UCSD-AML1 (cell line): Measurements from ENCODE around the gene ZBTB7C.

Experiments used
- DNase-seq: peaks from one replicate; lab custom pipeline; 2025; ENCODE audit not compliant: unreplicated experiment; lab: John Stamatoyannopoulos, UW

ZBTB7C gene

DNA sequence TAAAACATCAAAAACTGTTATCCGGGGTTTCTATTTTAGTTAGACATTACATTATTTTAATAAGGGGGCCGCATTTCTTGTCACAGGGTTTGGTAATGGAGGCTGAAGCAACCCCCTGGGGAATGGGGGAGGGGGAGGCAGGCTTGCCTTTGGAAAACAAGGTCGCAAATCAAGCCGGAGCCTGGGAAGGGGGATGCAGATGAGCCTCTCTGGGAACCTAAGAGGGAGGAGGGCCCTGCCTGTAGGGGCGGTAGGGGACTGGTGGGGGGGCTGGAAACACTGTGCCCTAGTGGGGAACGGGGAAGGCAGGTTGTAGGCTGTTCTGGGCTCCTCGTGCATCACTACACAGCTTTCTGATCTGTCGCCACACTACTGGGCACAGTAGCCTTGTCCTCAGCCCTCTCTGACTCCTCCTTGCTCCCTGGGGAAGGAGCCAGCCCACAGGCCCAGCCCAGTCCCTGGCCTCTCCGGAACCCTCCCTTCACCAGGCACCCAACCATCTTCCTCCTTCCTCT lies 308.5 kb downstream of the ZBTB7C start:
- DNase-seq = peak; percentile 25

DNA sequence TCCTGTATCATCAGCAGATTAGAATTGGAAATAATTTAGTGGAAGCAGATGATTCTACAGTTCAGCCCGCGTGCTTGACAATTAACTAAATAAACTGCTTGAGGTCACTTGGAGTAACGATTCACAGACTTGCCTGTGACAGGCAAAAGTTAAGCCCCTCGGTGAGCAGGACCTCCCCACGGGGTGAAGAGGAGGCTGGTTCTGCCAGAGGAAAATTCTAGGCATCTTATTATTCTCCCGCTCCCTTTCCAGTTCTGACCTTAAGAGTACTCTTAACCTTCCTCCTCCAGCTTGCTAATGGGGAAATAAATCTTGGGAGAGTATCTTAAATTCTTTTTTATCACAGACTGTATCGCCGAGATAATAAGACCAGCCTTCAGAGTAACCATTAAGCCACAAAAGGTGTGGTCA lies 309.0 kb downstream of the ZBTB7C start:
- no peak for DNase-seq

DNA sequence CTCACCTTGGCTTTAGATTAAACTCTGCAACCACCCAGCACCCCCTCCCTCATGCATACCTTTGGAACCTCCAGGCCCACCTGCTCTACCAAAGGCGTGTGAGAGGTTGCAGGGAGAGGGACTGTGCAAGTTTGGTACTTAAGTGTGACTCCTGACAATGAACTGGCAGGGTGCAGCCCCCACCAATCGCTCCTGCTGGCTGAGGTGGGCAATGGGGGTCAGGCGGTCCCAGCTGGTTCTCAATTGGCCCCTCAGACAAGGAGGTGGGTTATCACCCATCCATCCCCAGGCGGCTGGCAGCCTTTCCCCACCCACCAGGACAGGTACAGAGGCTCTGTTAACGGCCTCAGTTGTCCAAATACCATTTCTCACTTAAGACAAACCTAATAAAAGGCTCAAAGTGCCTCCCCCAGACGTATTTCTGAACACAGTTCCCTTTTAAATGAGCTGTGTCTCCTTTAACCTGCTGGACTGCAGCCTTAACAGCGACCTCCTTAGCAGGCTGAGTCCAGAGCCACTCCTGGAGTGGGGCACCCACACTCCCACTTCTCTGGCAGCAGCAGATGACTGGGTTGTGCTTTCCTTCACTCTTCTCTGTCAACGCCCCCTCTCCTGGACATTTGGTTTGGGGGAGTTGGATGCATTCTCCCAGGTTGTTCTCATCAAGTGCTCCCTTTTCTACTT lies 309.6 kb downstream of the ZBTB7C start:
- no peak for DNase-seq

DNA sequence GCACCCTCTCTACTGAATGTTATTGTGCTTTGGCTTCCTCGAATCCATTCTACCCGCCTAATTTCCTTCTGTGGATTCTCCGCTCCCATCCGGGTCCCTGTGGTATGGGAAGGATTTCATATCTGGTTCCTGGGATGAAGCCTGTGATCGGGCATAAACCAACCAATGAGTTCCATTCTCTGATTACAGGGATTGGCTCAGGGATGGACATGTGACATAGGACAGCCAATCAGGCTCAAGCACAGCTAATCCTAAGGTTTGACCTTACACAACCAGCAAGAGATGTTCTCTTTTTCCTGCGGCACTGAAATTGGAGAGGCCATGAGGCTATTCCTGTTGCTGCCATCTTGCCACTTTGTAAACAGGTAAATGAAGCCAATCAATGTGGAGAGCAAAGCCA lies 310.6 kb downstream of the ZBTB7C start:
- no peak for DNase-seq

DNA sequence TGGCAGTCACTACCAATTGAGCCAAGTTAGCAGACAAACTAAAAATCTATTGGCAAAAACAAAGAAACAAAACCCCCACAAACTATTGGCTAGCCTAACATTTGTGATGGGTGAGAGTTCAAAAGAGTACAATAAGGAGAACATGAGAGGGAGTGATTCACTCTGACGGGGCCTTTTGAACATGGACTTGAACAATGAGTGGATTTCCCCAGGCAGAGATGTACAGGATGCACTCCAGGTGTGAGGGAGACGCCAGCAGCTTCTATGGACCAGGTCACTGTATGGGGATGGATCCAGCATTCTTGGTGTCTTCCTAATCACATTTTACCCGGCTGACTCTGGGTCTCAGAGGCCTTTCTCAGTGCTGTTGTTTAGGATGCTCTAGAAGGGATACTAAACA lies 311.2 kb downstream of the ZBTB7C start:
- DNase-seq = no peak

DNA sequence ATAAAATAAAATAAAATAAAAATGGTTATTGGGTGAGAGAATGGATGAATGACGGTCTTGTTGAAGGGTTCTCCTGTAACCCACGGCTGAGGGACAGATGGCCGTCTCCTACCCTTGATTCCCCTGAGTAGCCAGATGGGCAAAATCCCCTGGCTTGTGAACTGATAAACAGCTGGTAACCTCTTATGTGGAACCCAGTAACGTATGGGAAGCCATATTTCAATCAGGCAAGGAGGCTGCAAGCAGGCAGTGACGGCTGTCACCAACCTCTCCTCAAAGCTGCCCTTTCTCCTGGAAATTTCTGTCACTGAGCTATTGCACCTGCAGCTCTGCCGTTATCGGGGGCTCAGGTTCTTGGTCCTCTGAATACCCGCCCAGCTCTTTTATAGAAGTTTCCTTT lies 313.5 kb downstream of the ZBTB7C start:
- DNase-seq = no peak

DNA sequence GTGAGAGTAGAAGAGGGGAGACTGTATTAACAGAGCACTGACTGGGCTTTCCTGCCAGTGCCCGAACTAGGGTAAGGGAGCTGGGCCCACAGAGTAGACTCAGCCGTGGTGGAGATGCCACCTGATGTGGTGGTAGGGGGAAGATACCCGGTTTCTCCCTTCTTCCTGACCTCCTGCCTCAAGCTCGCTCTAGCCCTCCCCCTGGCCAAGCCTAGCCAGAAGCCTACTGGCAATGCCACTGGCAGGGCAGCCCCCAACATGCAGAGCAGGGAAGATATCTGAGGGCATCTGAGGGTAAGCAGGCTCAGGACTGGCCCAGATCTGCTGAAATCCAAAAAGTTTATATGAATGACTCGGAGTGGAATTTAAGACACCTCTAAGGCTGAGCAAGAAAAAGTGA lies 316.1 kb downstream of the ZBTB7C start:
- DNase-seq = no peak

DNA sequence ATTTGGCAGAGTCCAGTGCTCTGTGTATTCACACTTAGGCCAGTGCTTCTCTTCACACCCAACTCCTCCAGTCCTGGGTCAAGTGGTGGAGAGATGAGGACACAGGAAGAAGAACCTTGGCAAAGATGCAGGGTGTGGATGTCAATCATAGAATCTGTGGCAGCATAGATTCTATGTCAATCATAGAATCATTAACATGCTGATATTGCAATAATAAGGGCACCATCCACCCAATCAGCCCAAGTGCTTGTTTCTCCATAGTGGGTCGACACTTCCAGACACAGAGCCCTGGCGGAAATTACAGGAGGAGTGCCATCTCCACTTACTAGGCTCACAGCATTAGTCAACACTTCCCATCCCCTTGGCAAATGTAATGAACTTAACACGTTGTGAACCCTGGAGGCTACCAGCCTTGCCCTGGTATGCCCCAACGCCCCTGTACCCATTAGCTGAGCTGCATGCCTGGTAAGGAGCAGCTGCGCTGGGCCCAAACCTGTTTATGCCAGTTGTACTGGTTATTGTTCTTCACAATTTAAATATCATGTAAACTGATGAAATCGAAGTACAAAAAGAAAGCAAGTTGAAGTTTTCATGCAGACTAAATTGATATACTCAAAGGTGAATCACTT lies 317.2 kb downstream of the ZBTB7C start:
- no peak for DNase-seq

DNA sequence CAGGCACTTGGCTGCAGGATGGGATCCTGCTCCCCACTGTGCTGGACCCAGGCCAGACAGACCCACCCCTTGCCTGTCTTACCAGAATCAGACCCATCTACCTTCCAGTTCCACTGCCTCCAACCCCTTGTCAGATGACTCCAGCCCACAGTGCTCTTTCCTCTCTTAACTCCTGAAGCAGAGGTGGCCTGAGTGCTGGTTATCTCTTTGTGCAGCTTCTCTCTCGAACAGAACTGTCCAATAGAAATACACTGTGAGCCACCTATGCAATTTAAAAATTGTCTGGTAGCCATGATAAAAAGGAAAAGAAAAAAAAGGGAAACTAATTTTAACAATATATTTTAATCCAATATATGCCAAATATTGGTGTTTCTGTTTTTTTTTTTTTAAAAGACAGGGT lies 318.5 kb downstream of the ZBTB7C start:
- DNase-seq = no peak

DNA sequence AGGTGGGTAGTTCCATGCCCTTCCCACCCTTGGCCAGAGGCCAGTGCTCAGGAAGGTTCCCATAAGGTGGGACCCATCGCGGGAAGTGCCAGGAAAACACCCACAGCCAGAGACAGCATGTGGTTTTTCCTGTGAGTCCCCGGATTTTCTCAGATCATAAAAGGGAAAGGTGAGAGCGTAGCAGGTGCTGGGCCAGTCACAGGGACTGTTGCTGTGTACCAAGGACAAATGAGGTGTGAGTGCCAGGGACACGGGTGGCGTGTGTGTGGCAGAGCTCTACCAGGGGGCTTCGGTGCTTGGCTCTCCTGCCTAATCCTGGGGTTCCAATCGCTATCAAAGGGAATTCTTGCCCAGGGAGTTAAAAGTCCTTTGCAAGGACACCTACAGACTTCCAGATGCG lies 319.2 kb downstream of the ZBTB7C start:
- no peak for DNase-seq

DNA sequence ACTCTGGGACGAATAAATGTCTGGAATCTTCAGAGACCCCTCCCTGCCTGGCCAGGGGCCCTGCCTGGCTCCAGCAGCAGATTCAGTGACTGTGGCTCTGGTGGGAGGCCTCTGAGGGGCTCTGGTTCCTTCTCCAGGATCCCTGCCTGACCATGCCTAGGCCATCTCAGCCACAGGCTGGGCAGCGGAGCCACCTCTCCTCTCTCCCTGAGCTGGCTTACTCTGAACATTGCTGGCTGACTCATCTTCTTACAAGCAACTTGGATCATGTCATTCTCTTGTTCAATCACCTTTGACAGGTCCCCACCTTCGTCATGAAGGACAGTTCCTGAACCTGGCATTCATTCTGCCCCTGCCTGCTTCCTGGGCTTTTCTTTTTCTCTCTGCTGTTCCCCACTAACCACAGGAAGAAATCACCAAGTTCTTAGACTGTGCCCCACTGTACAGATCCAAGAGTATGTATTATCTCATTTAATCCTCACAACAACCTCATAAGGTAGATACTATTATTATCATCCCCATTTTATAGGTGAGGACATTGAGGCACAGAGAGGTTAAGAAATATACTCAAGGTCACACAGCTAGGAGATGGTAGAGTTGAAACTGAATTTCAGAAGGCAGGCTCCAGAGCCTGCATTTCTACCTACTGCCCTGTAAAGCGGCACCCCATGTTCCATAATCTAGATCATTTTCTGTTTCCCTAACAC lies 323.2 kb downstream of the ZBTB7C start:
- DNase-seq = no peak

DNA sequence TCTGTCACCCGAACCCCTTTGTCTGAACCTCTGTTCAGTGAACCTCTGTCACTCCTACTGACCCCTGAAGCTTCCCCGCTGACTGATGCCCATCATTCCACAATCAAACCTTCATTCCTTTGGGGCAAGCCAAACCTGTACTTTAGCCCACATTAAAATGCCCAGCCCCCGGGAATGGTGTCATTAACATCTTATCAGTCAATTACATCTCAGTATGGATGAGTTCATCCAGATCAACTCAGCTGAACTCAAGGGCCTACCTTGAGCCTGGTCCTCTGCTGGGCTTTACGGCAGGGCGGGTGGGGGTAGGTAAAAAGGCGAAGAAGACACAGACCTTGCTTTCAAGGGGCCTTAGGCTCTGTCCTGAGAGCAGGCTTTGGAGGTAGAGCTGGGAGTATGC lies 324.3 kb downstream of the ZBTB7C start:
- no peak for DNase-seq

DNA sequence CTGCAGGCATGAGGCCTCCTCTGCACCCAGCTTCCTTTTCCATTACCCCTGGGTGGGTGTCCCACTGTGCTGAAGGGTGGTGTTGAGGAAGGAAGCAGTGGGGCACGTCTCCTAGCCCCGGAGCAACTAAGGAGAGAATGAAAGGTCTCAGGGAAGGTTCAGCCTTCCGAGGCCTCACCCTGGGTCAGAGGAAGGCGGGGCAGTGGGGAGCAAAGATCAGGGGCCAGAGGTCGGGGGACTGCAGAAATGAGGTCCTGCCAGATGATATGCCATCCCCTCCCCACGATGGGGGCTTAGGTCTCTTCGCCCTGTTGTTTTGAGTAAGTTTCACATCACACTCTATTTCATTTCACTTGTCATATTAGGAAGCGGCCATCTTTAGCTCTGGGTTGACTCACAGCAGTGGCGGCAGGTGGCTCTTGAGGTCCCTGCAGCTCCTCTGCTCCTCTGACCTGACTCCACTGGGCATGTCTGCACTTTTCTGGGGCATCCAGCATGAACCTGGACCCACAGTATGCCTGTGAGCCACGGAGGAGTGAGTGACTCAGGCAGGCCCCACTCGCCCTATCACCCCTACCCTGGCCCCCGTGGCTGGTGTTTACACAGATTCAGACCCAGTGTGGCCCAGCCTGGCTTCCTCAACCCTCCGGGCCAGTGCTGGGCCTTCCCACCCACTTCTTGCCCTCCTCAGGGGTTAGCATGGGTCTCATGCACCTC lies 325.0 kb downstream of the ZBTB7C start:
- DNase-seq = no peak

DNA sequence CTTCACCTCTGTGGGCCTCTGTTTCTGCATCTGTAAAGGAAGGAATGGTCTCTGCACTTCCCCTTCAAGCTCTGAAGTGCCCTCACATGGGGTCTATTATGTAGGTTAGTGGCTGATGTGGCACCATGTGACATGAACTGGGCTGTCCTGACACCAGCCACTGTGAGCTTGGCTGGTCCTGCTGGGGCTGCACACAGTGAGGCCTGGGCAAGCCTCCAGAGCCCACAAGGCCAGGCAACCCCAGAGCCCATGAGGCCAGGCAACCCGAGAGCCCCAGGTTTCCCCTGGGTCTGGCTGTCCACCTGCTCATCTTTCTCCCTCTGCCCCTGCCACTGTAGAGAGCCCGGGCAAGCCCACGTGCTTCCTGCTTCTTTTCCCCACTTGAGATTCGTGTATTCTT lies 328.6 kb downstream of the ZBTB7C start:
- no peak for DNase-seq

DNA sequence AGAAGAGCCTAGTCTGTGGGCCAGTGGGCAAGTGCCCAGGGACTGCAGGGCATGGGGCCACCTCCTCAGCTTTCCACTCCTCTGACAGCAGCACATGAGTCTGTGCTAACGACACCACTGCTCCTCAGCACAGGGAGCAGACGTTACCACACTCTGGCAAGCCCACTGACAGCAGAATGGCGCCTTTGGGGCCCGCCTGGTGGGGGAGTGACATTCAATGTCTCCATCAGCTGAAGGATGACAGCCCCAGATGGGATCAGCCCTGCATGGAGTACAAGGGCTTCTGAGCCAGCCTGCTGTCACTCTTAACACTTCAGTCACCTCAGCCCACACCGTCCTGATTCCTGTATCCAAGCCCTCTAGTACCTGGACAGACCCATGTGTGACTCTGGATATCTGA lies 329.3 kb downstream of the ZBTB7C start:
- DNase-seq = no peak

DNA sequence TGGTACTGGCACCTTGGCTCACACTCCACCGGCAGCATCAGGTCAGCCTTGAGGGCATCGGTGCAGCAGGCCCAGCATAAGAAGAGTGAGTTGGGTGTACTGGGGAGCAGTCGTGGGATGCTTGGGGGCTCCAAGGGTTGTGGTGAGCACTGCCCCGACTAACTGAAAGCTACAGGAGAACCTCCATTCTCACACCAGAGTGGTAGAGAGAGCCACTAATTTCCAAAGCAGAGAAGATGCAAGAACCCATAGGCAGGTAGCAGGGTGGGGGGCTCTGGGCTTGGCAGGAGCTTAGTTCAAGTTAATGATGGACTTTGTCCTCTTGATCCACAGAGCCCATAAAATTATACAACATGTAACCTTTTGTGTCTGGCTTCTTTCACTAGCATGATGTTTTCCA lies 330.7 kb downstream of the ZBTB7C start:
- DNase-seq = no peak

DNA sequence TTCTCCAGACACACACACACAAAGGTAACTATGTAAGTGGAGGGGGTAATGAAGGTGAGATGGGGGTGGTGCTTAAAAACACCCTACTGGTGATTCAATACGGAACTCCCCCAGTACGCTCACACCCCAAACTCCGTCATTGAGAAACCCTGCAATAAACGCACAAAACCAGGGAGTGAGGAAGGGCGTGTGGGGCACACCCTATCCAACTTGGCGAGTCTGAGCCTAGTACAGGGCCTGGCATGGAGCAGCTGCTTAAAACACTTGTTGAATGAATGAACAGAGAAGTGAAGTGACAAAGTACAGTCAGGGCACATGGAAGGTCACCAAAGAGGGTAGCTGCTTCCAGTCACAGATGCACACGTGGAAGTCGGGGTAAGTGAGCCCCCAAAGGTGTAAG lies 331.9 kb downstream of the ZBTB7C start:
- DNase-seq = no peak

DNA sequence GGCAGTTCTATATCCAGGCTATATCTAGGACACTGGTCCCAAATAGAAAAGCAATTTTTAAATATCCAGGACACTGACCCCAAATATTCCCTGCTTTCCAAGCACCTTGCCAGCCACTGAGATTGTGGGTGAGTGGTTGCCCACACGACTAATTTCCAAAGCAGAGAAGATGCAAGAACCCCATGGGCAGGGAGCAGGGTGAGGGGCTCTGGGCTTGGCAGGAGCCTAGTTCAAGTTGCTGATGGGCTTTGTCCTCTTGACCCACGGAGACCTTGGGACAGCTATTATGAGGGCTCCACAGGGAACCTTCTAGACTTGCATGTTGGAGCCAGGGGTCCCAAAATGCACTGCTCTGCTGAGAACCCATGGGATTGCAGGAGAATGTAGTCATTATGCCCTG lies 332.7 kb downstream of the ZBTB7C start:
- DNase-seq = no peak

DNA sequence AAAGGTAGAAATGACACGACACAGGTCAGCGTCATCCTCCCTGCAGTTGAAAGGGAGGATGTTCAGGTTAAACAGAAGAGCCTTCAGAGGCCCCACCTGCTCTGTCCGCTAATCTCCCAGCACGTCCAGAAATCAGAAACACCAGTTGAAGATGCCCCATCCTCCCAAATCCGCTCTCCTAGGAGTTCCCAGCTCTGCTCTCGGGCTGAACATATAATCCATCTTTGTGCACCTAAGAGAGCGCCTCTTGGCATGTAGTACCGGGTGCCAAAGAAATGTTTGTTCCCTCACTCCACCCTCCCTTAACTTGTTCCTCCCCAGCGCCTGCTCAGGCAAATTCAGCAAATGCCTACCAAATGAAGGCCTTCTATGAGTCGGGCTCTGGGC lies 333.5 kb downstream of the ZBTB7C start:
- no peak for DNase-seq

DNA sequence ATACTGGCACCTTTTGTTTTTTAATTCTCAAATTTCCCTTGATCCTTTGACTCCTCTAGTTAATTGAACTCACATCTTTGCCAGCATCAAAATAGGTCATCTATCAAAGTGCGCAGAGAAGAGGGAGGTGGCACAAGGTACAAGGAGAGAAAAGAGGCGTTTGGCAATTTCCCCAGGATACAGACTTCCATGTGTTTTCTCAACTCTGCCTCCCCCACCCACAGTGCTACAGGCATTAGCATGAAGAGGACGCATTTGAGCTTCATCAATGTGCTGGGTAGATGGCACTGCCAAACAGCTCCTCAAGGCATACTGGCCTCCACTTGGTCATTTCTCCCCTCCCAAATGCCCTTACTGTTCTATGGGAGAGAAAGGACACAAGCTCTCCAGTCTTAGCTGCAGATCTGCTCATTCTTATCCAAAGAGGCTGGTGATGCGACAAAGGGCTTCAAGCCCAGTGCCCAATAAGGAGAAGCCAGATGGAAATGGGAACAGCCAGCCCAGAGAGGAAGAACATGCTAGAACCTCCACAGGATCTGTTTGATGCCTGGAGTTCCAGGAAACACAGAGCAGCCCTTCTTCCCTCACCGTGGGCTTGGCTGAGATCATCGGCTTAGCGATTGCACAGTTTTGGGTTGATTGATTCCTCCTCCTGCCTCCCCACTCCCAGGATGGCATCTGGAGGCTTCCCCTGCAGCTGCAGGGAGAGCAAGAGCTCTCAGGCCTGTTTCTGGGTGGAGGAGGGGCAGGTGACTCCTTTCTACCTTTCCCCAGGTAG lies 334.1 kb downstream of the ZBTB7C start:
- no peak for DNase-seq
